Loucy (cell line): ENCODE data around the gene TMEM163.

Source experiments
- H2AFZ ChIP-seq: fragments of 200-600 bp; sonication (generic); 2 replicates; pipeline ENCODE4 v1.6.0; 2016; ENCODE audit warnings: antibody characterized with exemption, mild to moderate bottlenecking, low read length, moderate library complexity
- H3F3A ChIP-seq: fragments of 200-600 bp; 2 replicates; pipeline ENCODE4 v1.6.0; 2016; ENCODE audit warnings: antibody characterized with exemption, low read depth, mild to moderate bottlenecking
- H3K27me3 ChIP-seq: fragments of 200-600 bp; sonication (generic); 2 replicates; pipeline ENCODE4 v1.6.1; 2014; ENCODE audit warnings: low read length, mild to moderate bottlenecking; ENCODE audit not compliant: insufficient read depth, poor library complexity, severe bottlenecking
- H3K36me3 ChIP-seq: fragments of 200-600 bp; sonication (generic); 2 replicates; pipeline ENCODE4 v1.6.1; 2016; ENCODE audit warnings: low read length; ENCODE audit not compliant: insufficient read depth
- H3K4me1 ChIP-seq: fragments of 200-600 bp; sonication (generic); 2 replicates; pipeline ENCODE4 v1.5.1; 2014; ENCODE audit warnings: low read length, mild to moderate bottlenecking; ENCODE audit not compliant: insufficient read depth, poor library complexity, severe bottlenecking
- H3K4me2 ChIP-seq: fragments of 200-600 bp; sonication (generic); 2 replicates; pipeline ENCODE4 v1.6.0; 2014; ENCODE audit warnings: antibody characterized with exemption, low read length, low read depth, mild to moderate bottlenecking; ENCODE audit not compliant: poor library complexity, severe bottlenecking
- H3K4me3 ChIP-seq: fragments of 200-600 bp; sonication (generic); 2 replicates; pipeline ENCODE4 v1.5.1; 2014; ENCODE audit warnings: low read length, mild to moderate bottlenecking, mixed read lengths; ENCODE audit not compliant: poor library complexity, severe bottlenecking
- H3K79me2 ChIP-seq: fragments of 200-600 bp; sonication (generic); 2 replicates; pipeline ENCODE4 v1.6.1; 2014; ENCODE audit warnings: low read length; ENCODE audit not compliant: insufficient read depth
- H3K9ac ChIP-seq: fragments of 200-600 bp; sonication (generic); 2 replicates; pipeline ENCODE4 v1.6.0; 2014; ENCODE audit warnings: mild to moderate bottlenecking, low read depth, low read length, moderate library complexity; ENCODE audit not compliant: poor library complexity, severe bottlenecking
- H3K9me2 ChIP-seq: fragments of 200-600 bp; sonication (generic); replicated peaks from 2 replicates; pipeline ENCODE4 v1.6.1; 2016; ENCODE audit warnings: low read depth, low read length, mixed read lengths
- H3K9me3 ChIP-seq: fragments of 200-600 bp; sonication (generic); 2 replicates; pipeline ENCODE4 v1.6.1; 2014; ENCODE audit warnings: mild to moderate bottlenecking, antibody characterized with exemption, low read length, low read depth; ENCODE audit not compliant: insufficient read depth
- H4K20me1 ChIP-seq: fragments of 200-600 bp; sonication (generic); 2 replicates; pipeline ENCODE4 v1.6.0; 2014; ENCODE audit warnings: antibody characterized with exemption, low read length, mild to moderate bottlenecking; ENCODE audit not compliant: insufficient read depth, poor library complexity, severe bottlenecking
- CTCF ChIP-seq: fragments of 200-600 bp; sonication (generic); conservative IDR thresholded peaks from 2 replicates; pipeline ENCODE4 v1.5.1; 2014; ENCODE audit warnings: mild to moderate bottlenecking, antibody characterized with exemption, low read length
- EZH2phosphoT487 ChIP-seq: fragments of 200-600 bp; IDR thresholded peaks from 2 replicates; pipeline ENCODE4 v1.6.1; 2018; ENCODE audit warnings: antibody characterized with exemption, mild to moderate bottlenecking, moderate library complexity, borderline replicate concordance

TMEM163 gene

DNA sequence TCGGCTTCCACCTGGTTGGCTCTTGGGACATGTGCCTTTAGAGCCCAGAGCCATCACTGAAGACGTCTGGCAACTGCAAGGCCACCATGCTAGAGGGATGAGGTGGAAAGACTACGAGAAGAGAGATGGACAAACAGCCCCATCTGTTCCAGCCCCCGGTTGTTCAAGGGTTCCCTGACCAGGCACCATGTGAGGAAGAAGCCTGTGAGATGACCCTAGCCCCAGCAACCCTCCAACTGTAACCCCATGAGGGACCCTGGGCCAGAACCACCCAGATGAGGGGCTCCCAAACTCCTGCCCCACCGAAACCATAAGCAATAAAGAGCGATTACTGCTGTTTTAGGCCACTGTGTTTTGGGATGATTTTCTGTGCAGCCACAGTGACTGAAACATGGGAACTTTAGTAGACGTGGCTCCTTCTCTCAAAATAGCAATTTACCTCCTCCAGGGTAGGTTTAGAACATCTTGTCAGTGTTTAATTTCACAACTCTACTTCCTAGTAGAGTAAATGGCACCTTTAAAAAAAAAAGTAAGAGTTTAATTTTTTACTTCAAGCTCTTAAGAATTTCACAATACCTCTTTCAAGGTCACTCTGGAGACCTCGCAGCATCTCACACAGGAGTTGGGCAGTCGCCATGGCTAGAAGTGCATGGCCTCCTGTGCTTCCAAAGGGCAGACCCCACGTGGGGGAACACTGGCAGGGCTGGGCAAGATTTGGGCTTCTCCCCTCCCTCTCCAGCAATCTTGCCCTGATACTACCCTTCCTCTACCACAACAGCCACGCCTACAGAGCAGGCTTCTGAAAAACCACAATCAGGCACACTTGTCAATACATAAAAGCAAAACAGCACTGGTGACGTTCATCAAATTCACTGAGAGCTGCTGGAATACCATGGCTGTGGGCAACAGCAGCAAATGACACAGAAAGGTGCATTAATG lies 48.8 kb downstream of the TMEM163 start:
- H3K9me2 ChIP-seq = no peaks in the 10 kb centered on the region
- H3K79me2 ChIP-seq = no peaks in the 10 kb centered on the region
- peak overlapping the region; percentile 39 for H3K4me3 ChIP-seq
- TF ChIP-seq EZH2phosphoT487 (no peak), CTCF (no peak)
- H3F3A ChIP-seq = no peaks in the 10 kb centered on the region
- H3K4me2 ChIP-seq = peak overlapping the region; percentile 68
- H3K27me3 ChIP-seq = no peaks in the 10 kb centered on the region
- peaks cover 34% of the 10 kb centered on the region for H3K4me1 ChIP-seq
- no peaks in the 10 kb centered on the region for H4K20me1 ChIP-seq
- H3K9ac ChIP-seq = no peak overlapping the region
- H2AFZ ChIP-seq = no peak overlapping the region
- no peaks in the 10 kb centered on the region for H3K36me3 ChIP-seq
- H3K9me3 ChIP-seq = no peaks in the 10 kb centered on the region

- H3K4me1 ChIP-seq = peaks cover 34% of the 10 kb centered on the region
- no peaks in the 10 kb centered on the region for H3F3A ChIP-seq
- H3K79me2 ChIP-seq = no peaks in the 10 kb centered on the region
- no peak for TF ChIP-seq EZH2phosphoT487
- no peak for TF ChIP-seq CTCF
- no peaks in the 10 kb centered on the region for H3K27me3 ChIP-seq
- no peaks in the 10 kb centered on the region for H3K36me3 ChIP-seq
- no peak overlapping the region for H3K4me3 ChIP-seq
- H3K9me2 ChIP-seq = no peaks in the 10 kb centered on the region
- H4K20me1 ChIP-seq = no peaks in the 10 kb centered on the region
- peak overlapping the region; percentile 68 for H3K4me2 ChIP-seq
- H2AFZ ChIP-seq = no peak overlapping the region
- H3K9ac ChIP-seq = no peak overlapping the region
- H3K9me3 ChIP-seq = no peaks in the 10 kb centered on the region
Observed at GRCh38 chr2:134668821-134669220, 50.0 kb downstream of the TMEM163 start.

GRCh38 chr2:134667541-134667940 lies 51.3 kb downstream of the TMEM163 start:
- Histone ChIP-seq H3K79me2 (no peaks in the 10 kb centered on the region), H3K4me1 (peaks cover 34% of the 10 kb centered on the region), H3K4me3 (no peak overlapping the region), H3K9me3 (no peaks in the 10 kb centered on the region), H4K20me1 (no peaks in the 10 kb centered on the region), H3K27me3 (no peaks in the 10 kb centered on the region), H2AFZ (no peak overlapping the region), H3K9ac (no peak overlapping the region), H3K4me2 (no peak overlapping the region), H3F3A (no peaks in the 10 kb centered on the region), H3K9me2 (no peaks in the 10 kb centered on the region), H3K36me3 (no peaks in the 10 kb centered on the region)
- TF ChIP-seq CTCF = no peak
- no peak for TF ChIP-seq EZH2phosphoT487
